ENCODE data around the gene OPCML. TPM values are rescaled to one million over a fixed set of nuclear protein-coding genes. Genes with fewer than 3 reads are reported as not detected.

OPCML gene
- total RNA-seq, 1 donor from 2014 or later, result 0.10 TPM

GRCh38 chr11:132490978-132491377 lies 1041.3 kb downstream of the OPCML start:
- DNase-seq (ENCODE audit: low spot score), result no peak

- no peak for DNase-seq (ENCODE audit: low spot score)
These were observed 1046.2 kb downstream of the OPCML start for GRCh38 chr11:132486060-132486459.

- no peak for DNase-seq (ENCODE audit: low spot score)
These were observed 1057.3 kb downstream of the OPCML start for GRCh38 chr11:132475026-132475425.

GRCh38 chr11:132472411-132473172 lies 1059.7 kb downstream of the OPCML start:
- DNase-seq (ENCODE audit: low spot score), result no peak

- DNase-seq (ENCODE audit: low spot score), result no peak
These were observed 1060.8 kb downstream of the OPCML start for GRCh38 chr11:132471466-132471865.

GRCh38 chr11:132466983-132467382 lies 1065.3 kb downstream of the OPCML start:
- DNase-seq (ENCODE audit: low spot score), result no peak

- DNase-seq (ENCODE audit: low spot score), result no peak
These were observed 1067.4 kb downstream of the OPCML start for GRCh38 chr11:132464939-132465338.

GRCh38 chr11:132464003-132464342 lies 1068.3 kb downstream of the OPCML start:
- no peak for DNase-seq (ENCODE audit: low spot score)

- DNase-seq (ENCODE audit: low spot score), result no peak
These were observed 1068.9 kb downstream of the OPCML start for GRCh38 chr11:132463295-132464002.

- DNase-seq (ENCODE audit: low spot score), result no peak
These were observed 1072.6 kb downstream of the OPCML start for GRCh38 chr11:132459736-132460135.

GRCh38 chr11:132457445-132457844 lies 1074.9 kb downstream of the OPCML start:
- no peak for DNase-seq (ENCODE audit: low spot score)

- no peak for DNase-seq (ENCODE audit: low spot score)
These were observed 1075.5 kb downstream of the OPCML start for GRCh38 chr11:132456751-132457328.

- no peak for DNase-seq (ENCODE audit: low spot score)
These were observed 1077.3 kb downstream of the OPCML start for GRCh38 chr11:132455044-132455443.

GRCh38 chr11:132453406-132453805 lies 1078.9 kb downstream of the OPCML start:
- DNase-seq (ENCODE audit: low spot score), result no peak

- no peak for DNase-seq (ENCODE audit: low spot score)
These were observed 1079.7 kb downstream of the OPCML start for GRCh38 chr11:132452616-132453015.

GRCh38 chr11:132451942-132452601 lies 1080.2 kb downstream of the OPCML start:
- DNase-seq (ENCODE audit: low spot score), result no peak

- no peak for DNase-seq (ENCODE audit: low spot score)
These were observed 1081.7 kb downstream of the OPCML start for GRCh38 chr11:132450631-132451030.

- no peak for DNase-seq (ENCODE audit: low spot score)
These were observed 1083.8 kb downstream of the OPCML start for GRCh38 chr11:132448334-132448995.

GRCh38 chr11:132447761-132448160 lies 1084.5 kb downstream of the OPCML start:
- no peak for DNase-seq (ENCODE audit: low spot score)

- DNase-seq (ENCODE audit: low spot score), result no peak
These were observed 1086.4 kb downstream of the OPCML start for GRCh38 chr11:132445859-132446291.

- no peak for DNase-seq (ENCODE audit: low spot score)
These were observed 1087.4 kb downstream of the OPCML start for GRCh38 chr11:132444911-132445310.

GRCh38 chr11:132439711-132440255 lies 1092.5 kb downstream of the OPCML start:
- DNase-seq (ENCODE audit: low spot score), result no peak
